22Rv1 (cell line): ENCODE data around the gene DNAJC13.

Experiments used
- CTCF ChIP-seq: fragments of 450-650 bp; IDR thresholded peaks from 2 replicates; pipeline ENCODE4 v1.5.1; 2017; ENCODE audit warnings: mild to moderate bottlenecking
- ZFX ChIP-seq: fragments of 450-650 bp; IDR thresholded peaks from 2 replicates; pipeline ENCODE4 v1.6.1; 2017; ENCODE audit warnings: antibody characterized with exemption, borderline replicate concordance

DNA sequence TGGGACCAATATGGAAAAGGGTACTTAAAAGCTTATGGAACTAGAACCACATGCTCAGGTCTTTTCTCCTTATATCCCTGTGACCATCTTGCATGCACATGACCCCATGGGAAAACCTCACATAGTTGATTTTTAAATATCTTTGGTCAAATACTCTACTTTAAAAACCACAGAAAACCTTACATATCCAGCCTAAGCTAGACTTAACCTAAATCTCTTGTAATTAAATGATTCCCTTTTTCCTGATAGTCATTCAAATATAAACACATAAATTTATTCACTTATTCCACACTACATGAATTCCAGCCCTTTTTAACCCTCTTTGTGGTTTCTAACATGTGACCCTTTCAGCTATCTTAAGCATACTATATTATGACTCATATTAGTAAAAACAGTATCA lies 46.8 kb downstream of the DNAJC13 start:
- TF ChIP-seq CTCF = no peak
- no peak for TF ChIP-seq ZFX
